ENCODE results near the gene SIPA1L3.
A peak's percentile ranks its signal among the peaks of the same experiment; 100 is the strongest.

The SIPA1L3 gene

GRCh38 chr19:38100589-38100988 is 193.6 kb downstream of the SIPA1L3 start:
- 0 out of 2 replicates have a peak overlapping the region, but pooled peaks have one; percentile 2 for H3K27ac ChIP-seq
- TF ChIP-seq CTCF (conservative IDR thresholded peaks at IDR 0.05; ENCODE audit: low read depth): no peak
- no peak for DNase-seq (ENCODE audit: low spot score)
- ChIA-PET CTCF (no interaction called here), POLR2A (ENCODE audit: low non-redundant PET) (interaction anchor here (0.6 kb wide), 1 partner anchor 305 kb away, joined by 3 read pairs; no protein-coding TSS in a partner anchor)

- CTCF ChIA-PET: no interaction called here
- POLR2A ChIA-PET (ENCODE audit: low non-redundant PET): no interaction called here
- no peak for DNase-seq (ENCODE audit: low spot score)
- H3K27ac ChIP-seq: no peak overlapping the region
- TF ChIP-seq CTCF (conservative IDR thresholded peaks at IDR 0.05; ENCODE audit: low read depth): no peak
Measured at GRCh38 chr19:38101723-38102122, 194.7 kb downstream of the SIPA1L3 start.

- CTCF ChIA-PET: no interaction called here
- DNase-seq (ENCODE audit: low spot score): no peak
- no peak overlapping the region for H3K27ac ChIP-seq
- POLR2A ChIA-PET (ENCODE audit: low non-redundant PET): no interaction called here
- no peak for TF ChIP-seq CTCF (conservative IDR thresholded peaks at IDR 0.05; ENCODE audit: low read depth)
Measured at GRCh38 chr19:38105574-38105973, 198.6 kb downstream of the SIPA1L3 start.

- H3K27ac ChIP-seq: 0 out of 2 replicates have a peak overlapping the region, but pooled peaks have one; percentile 51
- ChIA-PET POLR2A (ENCODE audit: low non-redundant PET) (interaction anchor here (0.5 kb wide), 1 partner anchor 21 kb away, joined by 3 read pairs; no protein-coding TSS in a partner anchor), CTCF (interaction anchor here (0.6 to 1.4 kb wide), 3 partner anchors 26 to 103 kb away, joined by 3 to 5 read pairs (median 3); no protein-coding TSS in a partner anchor)
- no peak for DNase-seq (ENCODE audit: low spot score)
- TF ChIP-seq CTCF (conservative IDR thresholded peaks at IDR 0.05; ENCODE audit: low read depth): no peak
Measured at GRCh38 chr19:38107129-38107528, 200.1 kb downstream of the SIPA1L3 start.

- no peak for TF ChIP-seq CTCF (conservative IDR thresholded peaks at IDR 0.05; ENCODE audit: low read depth)
- ChIA-PET CTCF (no interaction called here), POLR2A (ENCODE audit: low non-redundant PET) (no interaction called here)
- H3K27ac ChIP-seq: no peak overlapping the region
- no peak for DNase-seq (ENCODE audit: low spot score)
Measured at GRCh38 chr19:38111898-38112297, 204.9 kb downstream of the SIPA1L3 start.

GRCh38 chr19:38114651-38115050 is 207.6 kb downstream of the SIPA1L3 start:
- no peak for TF ChIP-seq CTCF (conservative IDR thresholded peaks at IDR 0.05; ENCODE audit: low read depth)
- ChIA-PET POLR2A (ENCODE audit: low non-redundant PET) (no interaction called here), CTCF (no interaction called here)
- no peak for DNase-seq (ENCODE audit: low spot score)
- peak overlapping the region; percentile 48; the same call in 1 of the 2 replicates for H3K27ac ChIP-seq

All from RWPE1 (cell line).